Skeletal muscle tissue (tissue), 4 donors: ENCODE measurements around the gene MTA3. TPM values are rescaled to one million over a fixed set of nuclear protein-coding genes. Genes with fewer than 3 reads are reported as not detected.
"Not testable (repeated sequence)": the region's sequence is repeated elsewhere in the genome, so short reads cannot be mapped to it uniquely, and the experiment has no call there.

Experiments
- H3K27ac ChIP-seq: one replicate; pipeline ENCODE4 v1.7.0; 2013; ENCODE audit warnings: mild to moderate bottlenecking, low read depth, low read length, inconsistent platforms
- H3K27me3 ChIP-seq, 3 donors: one replicate each; pipeline ENCODE4 v1.7.0; 2013; ENCODE audit warnings: low read length in 3 of 3; ENCODE audit not compliant: control insufficient read depth in 3 of 3, insufficient read depth in 3 of 3
- H3K36me3 ChIP-seq, 3 donors: one replicate each; pipeline ENCODE4 v1.7.0; 2013; ENCODE audit warnings: low read length in 3 of 3; ENCODE audit not compliant: control insufficient read depth in 3 of 3, insufficient read depth in 3 of 3
- H3K4me1 ChIP-seq, 3 donors: one replicate each; pipeline ENCODE4 v1.7.0; 2013; ENCODE audit warnings: low read length in 3 of 3, mild to moderate bottlenecking in 3 of 3; ENCODE audit not compliant: control insufficient read depth in 3 of 3, insufficient read depth in 3 of 3
- H3K4me3 ChIP-seq, 3 donors: one replicate each; pipeline ENCODE4 v1.7.0; 2013; ENCODE audit warnings: low read length in 3 of 3
- H3K9ac ChIP-seq, 3 donors: one replicate each; pipeline ENCODE4 v1.7.0; 2013; ENCODE audit warnings: low read length in 3 of 3, mild to moderate bottlenecking in 3 of 3, moderate library complexity in 2 of 3, low read depth in 1 of 3
- H3K9me3 ChIP-seq, 3 donors: one replicate each; pipeline ENCODE4 v1.7.0; 2013; ENCODE audit warnings: low read length in 3 of 3; ENCODE audit not compliant: control insufficient read depth in 3 of 3
- total RNA-seq: library from RNA; depleted of rRNA; stranded (reverse); fragments of >200 nt; gene quantifications from one replicate; pipeline ENCODE4 v1.2.3, GENCODE V29; 2014
- donor health status: Osteomylitis.

The MTA3 gene
- total RNA-seq, 1 donor from 2014 or later, result 26.6 TPM

DNA sequence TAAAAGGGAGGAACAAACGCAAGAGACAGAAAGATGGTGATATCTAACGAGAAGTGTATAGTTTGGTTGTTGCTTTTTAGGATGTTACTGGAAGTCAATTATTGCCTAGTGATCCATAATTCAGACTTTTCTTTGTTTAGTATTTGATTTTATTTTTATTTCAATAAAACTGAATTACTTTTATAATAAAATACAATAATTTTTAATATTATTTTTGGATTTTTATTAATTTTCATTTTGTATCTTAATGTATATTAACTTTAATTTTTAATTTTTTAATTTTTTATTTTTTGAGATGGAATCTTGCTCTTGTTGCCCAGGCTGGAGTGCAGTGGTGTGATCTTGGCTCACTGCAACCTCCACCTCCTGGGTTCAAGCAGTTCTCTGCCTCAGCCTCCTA, 55.6 kb downstream of the MTA3 start:
- Histone ChIP-seq H3K27ac (no peak overlapping the region), H3K27me3 (no peaks in the 10 kb centered on the region), H3K36me3 (peaks cover 0 to 5% (median 5%) of the 10 kb centered on the region in 3 donors), H3K9ac (no peak overlapping the region), H3K9me3 (no peaks in the 10 kb centered on the region), H3K4me1 (no peaks in the 10 kb centered on the region), H3K4me3 (no peak overlapping the region)

DNA sequence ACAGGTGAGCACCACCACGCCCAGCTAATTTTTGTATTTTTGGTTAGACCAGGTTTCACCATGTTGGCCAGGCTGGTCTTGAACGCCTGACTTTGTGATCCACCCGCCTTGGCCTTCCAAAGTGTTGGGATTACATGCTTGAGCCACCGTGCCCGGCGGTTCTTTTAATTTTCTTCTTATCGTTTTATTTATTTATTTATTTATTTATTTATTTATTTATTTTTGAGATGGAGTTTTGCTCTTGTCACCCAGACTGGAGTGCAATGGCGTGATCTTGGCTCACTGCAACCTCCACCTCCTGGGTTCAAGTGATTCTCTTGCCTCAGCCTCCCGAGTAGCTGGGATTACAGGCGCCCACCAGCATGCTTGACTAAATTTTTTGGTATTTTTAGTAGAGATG, 59.6 kb downstream of the MTA3 start:
- H3K9me3 ChIP-seq, H3K4me3 ChIP-seq, H3K9ac ChIP-seq, H3K27me3 ChIP-seq, H3K36me3 ChIP-seq, H3K4me1 ChIP-seq, H3K27ac ChIP-seq: not testable (repeated sequence)

DNA sequence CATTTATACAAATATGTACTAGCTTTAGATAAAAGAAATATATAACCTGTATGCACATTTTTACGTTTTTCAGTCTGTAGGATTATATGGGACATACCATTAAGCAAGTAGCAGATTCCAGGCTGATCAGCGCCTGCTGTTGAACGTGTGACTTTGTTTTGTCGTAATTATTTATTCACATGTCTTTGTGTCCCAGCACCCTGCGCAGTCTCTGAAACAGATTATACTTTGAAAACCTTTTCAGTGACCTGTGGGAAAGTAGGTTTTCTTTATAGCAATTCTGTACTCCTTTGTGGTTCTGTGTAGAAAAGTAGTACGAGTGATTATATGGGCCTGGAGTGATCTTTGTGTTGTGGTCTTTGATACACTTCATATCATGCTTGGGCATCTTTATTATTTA, 68.5 kb downstream of the MTA3 start:
- Histone ChIP-seq H3K4me3 (no peak overlapping the region), H3K36me3 (no peaks in the 10 kb centered on the region), H3K27ac (no peak overlapping the region), H3K9ac (no peak overlapping the region), H3K4me1 (peaks cover 0 to 2% (median 0%) of the 10 kb centered on the region in 3 donors), H3K27me3 (no peaks in the 10 kb centered on the region), H3K9me3 (no peaks in the 10 kb centered on the region)

DNA sequence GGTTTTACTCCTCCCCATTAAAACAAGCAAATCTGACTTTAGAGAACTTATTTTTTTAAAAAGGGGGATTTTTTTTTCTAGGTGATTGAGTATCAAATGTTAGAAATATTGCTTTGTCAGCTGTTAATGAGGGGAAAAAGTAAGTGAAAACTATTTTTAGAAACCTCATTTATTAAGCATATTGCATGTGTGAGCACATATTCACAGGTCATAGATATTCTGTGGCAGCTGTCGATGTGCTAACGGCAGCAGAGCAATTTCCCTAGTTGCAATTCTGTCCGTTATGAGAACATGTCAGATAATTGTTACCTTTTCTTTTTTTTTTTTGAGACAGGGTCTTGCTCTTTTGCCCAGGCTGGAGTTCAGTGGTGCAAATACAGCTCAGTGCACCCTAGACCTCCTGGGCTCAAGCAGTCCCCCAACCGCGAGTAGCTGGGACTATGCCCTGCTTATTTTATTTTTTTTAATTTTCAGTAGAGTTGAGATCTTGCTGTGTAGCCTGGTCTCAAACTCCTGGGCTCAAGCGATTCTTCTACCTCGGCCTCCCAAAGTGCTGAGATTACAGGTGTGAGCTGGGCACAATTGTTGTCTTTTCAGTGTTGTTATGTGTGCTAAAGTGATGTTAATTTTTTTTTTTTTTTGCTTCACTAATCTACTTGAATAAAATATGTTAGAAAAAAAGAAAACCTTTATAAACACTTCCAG, 69.8 kb downstream of the MTA3 start:
- H3K4me3 ChIP-seq, result peak overlapping the region in 2 of 3 donors; percentile 29 to 61
- H3K27me3 ChIP-seq, result no peaks in the 10 kb centered on the region
- H3K36me3 ChIP-seq, result no peaks in the 10 kb centered on the region

DNA sequence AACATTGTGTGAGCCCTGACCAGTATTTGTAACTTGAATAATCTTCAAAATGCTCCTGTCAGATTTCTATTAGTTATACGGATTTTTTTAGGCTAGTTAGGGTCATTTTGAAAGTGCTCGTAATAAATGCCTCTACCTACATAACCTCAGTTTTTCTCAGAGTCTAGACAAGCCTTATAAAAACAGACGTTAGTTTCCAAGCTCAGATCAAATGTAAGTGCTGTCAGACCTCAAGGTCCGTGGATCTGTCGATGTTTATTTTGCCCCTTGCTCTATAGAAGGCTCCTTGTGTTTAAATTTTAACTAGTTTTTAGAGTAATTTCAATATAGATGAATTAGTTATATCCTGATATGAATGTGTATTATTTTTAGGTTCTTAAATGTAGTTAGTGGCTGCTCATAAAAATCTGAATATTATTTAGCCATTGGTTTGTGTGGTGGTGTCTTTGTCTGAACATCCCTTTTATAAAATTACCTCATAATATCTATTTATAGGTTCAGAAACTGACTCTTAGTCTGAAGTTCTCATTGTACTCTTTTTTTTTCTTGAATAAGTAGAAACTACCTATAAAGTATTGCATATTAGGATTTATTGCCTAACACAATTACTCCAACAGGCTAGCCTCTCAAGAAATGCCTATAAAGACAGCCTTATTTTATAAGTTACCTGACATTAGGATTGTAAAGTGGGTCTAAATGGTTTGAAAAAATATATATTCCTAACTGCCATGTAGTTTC, 71.1 kb downstream of the MTA3 start:
- Histone ChIP-seq H3K27me3 (no peaks in the 10 kb centered on the region), H3K27ac (no peak overlapping the region), H3K36me3 (peaks cover 0 to 3% (median 0%) of the 10 kb centered on the region in 3 donors), H3K9me3 (no peaks in the 10 kb centered on the region), H3K4me1 (peaks cover 0 to 2% (median 0%) of the 10 kb centered on the region in 3 donors), H3K4me3 (peak overlapping the region in 1 of 3 donors; percentile 62), H3K9ac (peak overlapping the region in 2 of 3 donors; percentile 4 to 75)

More for the DNA sequence above, 69.8 kb downstream of the MTA3 start:
- Histone ChIP-seq H3K9me3 (no peaks in the 10 kb centered on the region), H3K4me1 (peaks cover 0 to 2% (median 0%) of the 10 kb centered on the region in 3 donors), H3K9ac (peak overlapping the region; percentile 3 to 68 (median 59)), H3K27ac (no peak overlapping the region)

DNA sequence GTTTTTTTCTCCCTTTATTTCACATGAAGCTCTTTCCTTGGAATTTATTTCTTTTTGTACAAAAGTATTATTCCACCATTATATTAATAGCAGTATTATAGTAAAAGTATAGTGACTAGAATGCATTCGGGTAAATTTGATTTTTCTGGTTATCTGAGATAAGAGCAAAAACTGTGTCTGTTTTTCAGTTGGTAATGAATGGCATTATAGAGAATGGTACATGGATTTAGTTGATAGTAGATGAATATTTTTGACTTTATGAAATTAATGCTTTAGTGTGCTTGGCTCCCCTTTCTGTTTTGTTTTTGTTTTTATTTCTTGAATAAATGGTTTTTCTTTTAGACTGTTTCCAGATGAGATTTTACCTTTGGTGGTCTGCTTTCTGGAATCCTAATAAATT, 71.8 kb downstream of the MTA3 start:
- Histone ChIP-seq H3K9ac (peak overlapping the region in 1 of 3 donors; percentile 1), H3K4me1 (peaks cover 0 to 2% (median 0%) of the 10 kb centered on the region in 3 donors), H3K9me3 (no peaks in the 10 kb centered on the region), H3K36me3 (peaks cover 0 to 7% (median 0%) of the 10 kb centered on the region in 3 donors), H3K4me3 (no peak overlapping the region), H3K27me3 (no peaks in the 10 kb centered on the region), H3K27ac (no peak overlapping the region)

DNA sequence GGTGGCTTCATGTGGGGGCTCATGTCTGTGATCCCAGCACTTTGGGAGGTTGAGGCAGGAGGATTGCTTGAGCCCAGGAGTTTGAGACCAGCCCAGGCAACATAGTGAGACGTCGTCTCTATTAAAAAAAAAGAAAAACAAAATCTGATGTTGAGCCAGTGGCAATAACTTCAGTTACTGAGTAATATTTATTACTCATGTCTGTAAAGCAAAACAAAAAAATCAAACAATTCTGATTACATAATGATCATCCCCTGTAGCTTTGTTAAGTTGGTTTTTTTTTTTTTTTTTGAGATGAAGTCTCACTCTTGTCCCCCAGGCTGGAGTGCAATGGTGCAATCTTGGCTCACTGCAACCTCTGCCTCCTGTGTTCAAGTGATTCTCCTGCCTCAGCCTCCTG, 73.9 kb downstream of the MTA3 start:
- H3K27ac ChIP-seq, H3K4me1 ChIP-seq, H3K9me3 ChIP-seq, H3K4me3 ChIP-seq, H3K27me3 ChIP-seq, H3K9ac ChIP-seq: not testable (repeated sequence)
- peaks cover 0 to 14% (median 6%) of the 10 kb centered on the region in 3 donors for H3K36me3 ChIP-seq

DNA sequence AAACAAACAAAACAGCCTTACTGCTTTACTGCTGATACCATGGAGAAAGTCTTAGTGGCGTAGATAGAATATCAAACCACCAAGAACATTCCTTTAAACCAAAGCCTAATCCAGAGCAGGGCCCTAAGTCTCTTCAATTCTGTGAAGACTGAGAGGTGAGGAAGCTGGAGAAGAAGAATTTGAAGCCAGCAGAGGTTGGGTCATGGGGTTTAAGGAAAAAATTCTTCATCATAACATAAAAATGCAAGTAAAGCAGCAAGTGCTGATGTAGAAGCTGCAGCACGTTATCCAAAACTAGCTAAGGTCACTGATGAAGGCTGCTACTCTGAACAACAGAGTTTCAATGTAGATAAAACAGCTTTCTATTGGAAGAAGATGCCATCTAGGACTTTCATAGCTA, 77.1 kb downstream of the MTA3 start:
- H3K4me3 ChIP-seq, result no peak overlapping the region
- H3K9ac ChIP-seq, result no peak overlapping the region
- H3K27ac ChIP-seq, result no peak overlapping the region
- H3K4me1 ChIP-seq, result no peaks in the 10 kb centered on the region
- H3K36me3 ChIP-seq, result peaks cover 0 to 14% (median 6%) of the 10 kb centered on the region in 3 donors
- H3K9me3 ChIP-seq, result no peaks in the 10 kb centered on the region
- H3K27me3 ChIP-seq, result no peaks in the 10 kb centered on the region

DNA sequence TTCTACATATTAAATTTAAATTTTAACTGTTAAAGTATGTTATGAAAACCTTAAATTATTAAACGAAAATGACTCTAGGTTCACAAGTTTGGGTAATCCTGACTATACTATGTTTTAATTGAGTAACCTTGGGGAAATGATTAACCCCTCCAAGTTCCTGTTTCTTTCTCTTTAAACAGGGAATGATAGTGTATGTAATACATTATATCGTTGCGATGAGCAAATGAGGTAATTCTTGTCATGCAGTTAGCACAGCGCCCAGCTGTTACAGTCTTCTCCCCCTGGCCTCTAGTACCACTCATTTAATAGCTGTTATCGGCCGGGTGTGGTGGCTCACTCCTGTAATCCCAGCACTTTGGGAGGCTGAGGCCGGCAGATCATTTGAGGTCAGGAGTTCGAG, 80.4 kb downstream of the MTA3 start:
- H3K9me3 ChIP-seq, result no peaks in the 10 kb centered on the region
- peaks cover 0 to under 1% (median 0%) of the 10 kb centered on the region in 3 donors for H3K4me1 ChIP-seq
- no peak overlapping the region for H3K4me3 ChIP-seq
- H3K9ac ChIP-seq, result no peak overlapping the region
- H3K27ac ChIP-seq, result no peak overlapping the region
- H3K36me3 ChIP-seq, result peaks cover 0 to 14% (median 6%) of the 10 kb centered on the region in 3 donors
- H3K27me3 ChIP-seq, result no peaks in the 10 kb centered on the region

DNA sequence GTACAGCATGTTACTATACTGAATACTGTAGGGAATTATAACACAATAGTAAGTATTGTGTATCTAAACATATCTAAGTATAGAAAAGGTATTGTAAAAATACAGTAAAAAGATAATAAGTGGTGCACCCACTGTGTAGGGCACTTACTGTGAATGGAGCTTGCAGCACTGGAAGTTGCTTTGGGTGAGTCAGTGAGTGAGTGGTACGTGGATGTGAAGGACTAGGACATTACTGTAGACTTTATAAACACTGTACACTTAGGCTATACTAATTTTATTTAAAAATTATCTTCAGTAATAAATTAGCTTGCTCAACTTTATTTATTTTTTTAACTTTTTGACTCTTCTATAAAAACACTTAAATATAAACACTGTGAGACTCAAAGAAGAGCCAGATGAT, 82.6 kb downstream of the MTA3 start:
- Histone ChIP-seq H3K36me3 (peaks cover 0 to 3% (median under 1%) of the 10 kb centered on the region in 3 donors), H3K9ac (no peak overlapping the region), H3K27me3 (no peaks in the 10 kb centered on the region), H3K27ac (no peak overlapping the region), H3K4me1 (peaks cover 0 to 3% (median 0%) of the 10 kb centered on the region in 3 donors), H3K9me3 (no peaks in the 10 kb centered on the region), H3K4me3 (no peak overlapping the region)
